Keratinocyte (primary cell): ENCODE measurements around the gene AIG1. TPM values are rescaled to one million over a fixed set of nuclear protein-coding genes. Genes with fewer than 3 reads are reported as not detected.

Experiments
- DNase-seq: peaks from one replicate; pipeline ENCODE4 v3.0.0-alpha.2; 2011; ENCODE audit warnings: low read depth, missing footprints, low spot score
- FAIRE-seq: peaks from 2 replicates; lab custom pipeline; 2011; peaks lifted over from hg19 to GRCh38; lab: Jason Lieb, UNC
- H2AFZ ChIP-seq: 2 replicates; pipeline ENCODE4 v1.6.0; 2012; ENCODE audit warnings: low read length, control low read depth, inconsistent platforms; ENCODE audit not compliant: control insufficient read depth
- H3K27ac ChIP-seq: 2 replicates; pipeline ENCODE4 v1.5.1; 2011; ENCODE audit warnings: low read length; ENCODE audit not compliant: control insufficient read depth, insufficient read depth
- H3K27me3 ChIP-seq: 3 replicates; pipeline ENCODE4 v1.6.0; 2011; ENCODE audit warnings: low read length; ENCODE audit not compliant: control insufficient read depth, insufficient read depth; ENCODE audit errors: extremely low read depth
- H3K36me3 ChIP-seq, 2 experiments: 2 replicates in 1 of 2; 3 replicates in 1 of 2; pipeline ENCODE4 v1.5.1; 2011; ENCODE audit warnings: low read length in 2 of 2, mild to moderate bottlenecking in 1 of 2; ENCODE audit not compliant: control insufficient read depth in 2 of 2, insufficient read depth in 2 of 2; ENCODE audit errors: extremely low read depth in 1 of 2
- H3K4me1 ChIP-seq: 3 replicates; pipeline ENCODE4 v1.5.1; 2011; ENCODE audit warnings: low read length; ENCODE audit not compliant: control insufficient read depth, insufficient read depth; ENCODE audit errors: extremely low read depth
- H3K4me2 ChIP-seq: 3 replicates; pipeline ENCODE4 v1.6.0; 2011; ENCODE audit warnings: low read depth, low read length; ENCODE audit not compliant: control insufficient read depth, insufficient read depth; ENCODE audit errors: extremely low read depth
- H3K4me3 ChIP-seq, 3 experiments: fragments of 200-600 bp in 1 of 3; sonication (generic) in 1 of 3; 2 replicates in 2 of 3; 3 replicates in 1 of 3; pipeline ENCODE4 v1.5.1; 2011 to 2016; ENCODE audit warnings: low read length in 3 of 3, mild to moderate bottlenecking in 3 of 3, control low read depth in 2 of 3, inconsistent platforms in 1 of 3, low read depth in 1 of 3, mixed read lengths in 1 of 3, mixed run types in 1 of 3, moderate library complexity in 1 of 3; ENCODE audit not compliant: control insufficient read depth in 2 of 3, insufficient read depth in 2 of 3; ENCODE audit errors: extremely low read depth in 1 of 3
- H3K79me2 ChIP-seq: 2 replicates; pipeline ENCODE4 v1.6.0; 2012; ENCODE audit warnings: low read length; ENCODE audit not compliant: control insufficient read depth, insufficient read depth
- H3K9ac ChIP-seq: 3 replicates; pipeline ENCODE4 v1.6.0; 2011; ENCODE audit warnings: low read length; ENCODE audit not compliant: control insufficient read depth, insufficient read depth; ENCODE audit errors: extremely low read depth
- H3K9me1 ChIP-seq: 3 replicates; pipeline ENCODE4 v1.6.0; 2011; ENCODE audit warnings: low read length; ENCODE audit not compliant: control insufficient read depth, insufficient read depth; ENCODE audit errors: extremely low read depth
- H3K9me3 ChIP-seq: 2 replicates; pipeline ENCODE4 v1.5.1; 2012; ENCODE audit warnings: low read depth, low read length; ENCODE audit not compliant: control insufficient read depth
- H4K20me1 ChIP-seq: 3 replicates; pipeline ENCODE4 v1.6.0; 2011; ENCODE audit warnings: low read length; ENCODE audit not compliant: control insufficient read depth, insufficient read depth; ENCODE audit errors: extremely low read depth
- EZH2 ChIP-seq: IDR thresholded peaks from one replicate; pipeline ENCODE4 v1.6.1; 2012; ENCODE audit warnings: inconsistent platforms, mild to moderate bottlenecking, low read length, moderate library complexity
- dilution Hi-C: fragments of 300-500 bp; cut with MboI; formaldehyde crosslinking; loops from one replicate; pipeline ENCODE4 v1.7.0; 2020; ENCODE audit warnings: low sequenced_read_pairs; ENCODE audit not compliant: extremely low pct_ligation_motif_present
- polyA plus RNA-seq, 5 experiments: library from polyadenylated mRNA; depleted of rRNA in 3 of 5; stranded (reverse) in 3 of 5; stranded (forward) in 1 of 5; unstranded in 1 of 5; fragments of >200 nt; gene quantifications; 1 replicate in 1 of 5; 2 replicates in 3 of 5; 3 replicates in 1 of 5; pipeline versions ENCODE4 v1.2.1 to v1.2.3, GENCODE V29; 2011 to 2012; ENCODE audit warnings: missing spikeins in 2 of 5, low read depth in 1 of 5, low replicate concordance in 1 of 5
- TF ChIP-seq, protein P1 (sequence below), 3 experiments: IDR thresholded peaks in 1 of 3; conservative IDR thresholded peaks in 1 of 3; optimal IDR thresholded peaks in 1 of 3; 2 replicates in 2 of 3; 3 replicates in 1 of 3; pipeline versions ENCODE3 to v1.5.1; 2011; ENCODE audit warnings: low read length in 3 of 3, mild to moderate bottlenecking in 3 of 3, moderate library complexity in 2 of 3, control low read depth in 1 of 3, inconsistent platforms in 1 of 3; ENCODE audit not compliant: insufficient read depth in 2 of 3; ENCODE audit errors: extremely low read depth in 1 of 3

Gene AIG1
- polyA plus RNA-seq, 1 donor (not counting 4 experiments of a cell fraction or from before 2014, with no cell fraction given): 77.1 TPM

DNA sequence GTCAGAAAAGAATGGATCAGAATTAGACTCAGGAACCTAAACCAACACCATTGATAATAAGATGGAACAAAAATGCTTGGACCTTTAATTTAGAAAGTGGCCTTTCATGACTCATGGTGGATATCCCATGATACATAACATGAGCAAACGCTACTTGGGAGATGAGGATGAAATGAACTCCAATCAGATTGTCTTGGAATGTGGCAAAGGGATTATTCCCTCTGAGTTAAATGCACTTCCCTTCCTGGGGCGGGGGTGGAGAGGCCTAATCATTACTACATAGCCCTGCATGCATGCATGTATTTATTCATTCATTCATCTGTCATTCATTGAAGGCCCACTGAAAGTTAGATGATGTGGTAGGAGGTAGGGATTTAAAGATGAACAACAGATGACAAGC is 174.0 kb downstream of the AIG1 start:
- DNase-seq (no peak), FAIRE-seq (no peak)
- Histone ChIP-seq H2AFZ (no peak overlapping the region), H3K4me2 (no peak overlapping the region), H3K36me3 (no peaks in the 10 kb centered on the region), H4K20me1 (no peaks in the 10 kb centered on the region), H3K9me1 (no peaks in the 10 kb centered on the region), H3K79me2 (no peaks in the 10 kb centered on the region), H3K27ac (no peak overlapping the region), H3K9ac (no peak overlapping the region), H3K27me3 (no peaks in the 10 kb centered on the region), H3K4me3 (no peak overlapping the region), H3K9me3 (no peaks in the 10 kb centered on the region), H3K4me1 (no peaks in the 10 kb centered on the region)
- dilution Hi-C loops: no loop called here
- TF ChIP-seq EZH2: no peak
- TF ChIP-seq, protein P1, sequence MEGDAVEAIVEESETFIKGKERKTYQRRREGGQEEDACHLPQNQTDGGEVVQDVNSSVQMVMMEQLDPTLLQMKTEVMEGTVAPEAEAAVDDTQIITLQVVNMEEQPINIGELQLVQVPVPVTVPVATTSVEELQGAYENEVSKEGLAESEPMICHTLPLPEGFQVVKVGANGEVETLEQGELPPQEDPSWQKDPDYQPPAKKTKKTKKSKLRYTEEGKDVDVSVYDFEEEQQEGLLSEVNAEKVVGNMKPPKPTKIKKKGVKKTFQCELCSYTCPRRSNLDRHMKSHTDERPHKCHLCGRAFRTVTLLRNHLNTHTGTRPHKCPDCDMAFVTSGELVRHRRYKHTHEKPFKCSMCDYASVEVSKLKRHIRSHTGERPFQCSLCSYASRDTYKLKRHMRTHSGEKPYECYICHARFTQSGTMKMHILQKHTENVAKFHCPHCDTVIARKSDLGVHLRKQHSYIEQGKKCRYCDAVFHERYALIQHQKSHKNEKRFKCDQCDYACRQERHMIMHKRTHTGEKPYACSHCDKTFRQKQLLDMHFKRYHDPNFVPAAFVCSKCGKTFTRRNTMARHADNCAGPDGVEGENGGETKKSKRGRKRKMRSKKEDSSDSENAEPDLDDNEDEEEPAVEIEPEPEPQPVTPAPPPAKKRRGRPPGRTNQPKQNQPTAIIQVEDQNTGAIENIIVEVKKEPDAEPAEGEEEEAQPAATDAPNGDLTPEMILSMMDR (optimal IDR thresholded peaks at IDR 0.05 in 1 of 3, IDR thresholded peaks at IDR 0.05 in 1 of 3, conservative IDR thresholded peaks at IDR 0.05 in 1 of 3; ENCODE audit: extremely low read depth in 1 of 3, insufficient read depth in 2 of 3, low read length in 3 of 3): no peak

GRCh38 chr6:143236151-143236798 is 175.6 kb downstream of the AIG1 start:
- no peaks in the 10 kb centered on the region for H3K79me2 ChIP-seq
- no peaks in the 10 kb centered on the region for H3K36me3 ChIP-seq
- H3K27ac ChIP-seq: no peak overlapping the region
- DNase-seq: no peak
- H3K27me3 ChIP-seq: no peaks in the 10 kb centered on the region
- no peak overlapping the region for H3K9ac ChIP-seq
- no peaks in the 10 kb centered on the region for H3K4me1 ChIP-seq
- no peaks in the 10 kb centered on the region for H4K20me1 ChIP-seq
- no peak overlapping the region for H3K4me3 ChIP-seq
- H2AFZ ChIP-seq: no peak overlapping the region
- dilution Hi-C loops: no loop called here
- FAIRE-seq: no peak
- no peak overlapping the region for H3K4me2 ChIP-seq
- H3K9me1 ChIP-seq: no peaks in the 10 kb centered on the region
- no peaks in the 10 kb centered on the region for H3K9me3 ChIP-seq
- TF ChIP-seq, protein P1 (optimal IDR thresholded peaks at IDR 0.05 in 1 of 3, IDR thresholded peaks at IDR 0.05 in 1 of 3, conservative IDR thresholded peaks at IDR 0.05 in 1 of 3; ENCODE audit: extremely low read depth in 1 of 3, insufficient read depth in 2 of 3, low read length in 3 of 3): no peak
- no peak for TF ChIP-seq EZH2
